ENCODE data around the gene SERPINA6.

The SERPINA6 gene

GRCh38 chr14:94313991-94314655 lies 9.0 kb downstream of the SERPINA6 start:
- no peak for DNase-seq (ENCODE audit: low spot score)
- no peak for TF ChIP-seq CTCF (IDR thresholded peaks at IDR 0.05)
- Histone ChIP-seq H3K4me3 (no peak overlapping the region), H3K27ac (no peak overlapping the region)

DNA sequence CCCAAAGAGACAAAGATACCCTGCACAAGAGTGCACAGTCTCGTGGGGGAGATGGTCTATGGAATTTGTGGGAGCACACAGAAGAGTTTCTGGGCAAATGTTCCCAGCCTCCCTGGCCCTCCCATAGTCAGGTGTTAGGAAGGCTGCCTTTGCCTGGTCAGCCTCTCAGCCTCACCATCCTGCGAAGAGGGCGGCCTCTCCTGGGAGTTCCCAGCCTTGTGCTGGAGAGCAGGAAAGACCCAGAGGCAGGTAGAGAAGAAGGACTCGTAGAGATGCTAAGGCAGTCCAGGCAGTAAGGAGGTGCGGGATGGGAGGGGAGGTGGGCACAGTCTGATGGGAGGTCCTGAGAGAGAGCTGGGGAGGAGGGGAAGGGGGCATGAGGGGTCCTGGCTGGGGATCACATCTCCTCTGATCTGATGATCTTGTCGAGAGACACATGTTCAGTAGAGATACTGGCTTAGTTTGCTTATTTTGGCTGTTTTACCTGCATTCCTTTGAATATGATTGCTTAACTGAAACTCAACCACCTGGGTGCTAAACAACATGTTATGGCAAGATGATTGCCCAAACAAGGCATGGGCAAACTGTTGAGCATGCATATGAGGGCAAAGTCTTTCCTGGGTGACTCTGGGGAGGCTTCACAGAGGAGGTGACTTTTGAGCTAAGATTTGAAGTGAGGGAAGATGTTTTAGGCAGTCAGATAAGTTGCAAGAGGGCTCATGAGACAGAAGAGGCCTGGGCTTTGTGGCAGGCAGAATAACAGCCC lies 10.5 kb downstream of the SERPINA6 start:
- TF ChIP-seq CTCF (IDR thresholded peaks at IDR 0.05), result no peak
- Histone ChIP-seq H3K27ac (no peak overlapping the region), H3K4me3 (no peak overlapping the region)
- DNase-seq (ENCODE audit: low spot score), result no peak

DNA sequence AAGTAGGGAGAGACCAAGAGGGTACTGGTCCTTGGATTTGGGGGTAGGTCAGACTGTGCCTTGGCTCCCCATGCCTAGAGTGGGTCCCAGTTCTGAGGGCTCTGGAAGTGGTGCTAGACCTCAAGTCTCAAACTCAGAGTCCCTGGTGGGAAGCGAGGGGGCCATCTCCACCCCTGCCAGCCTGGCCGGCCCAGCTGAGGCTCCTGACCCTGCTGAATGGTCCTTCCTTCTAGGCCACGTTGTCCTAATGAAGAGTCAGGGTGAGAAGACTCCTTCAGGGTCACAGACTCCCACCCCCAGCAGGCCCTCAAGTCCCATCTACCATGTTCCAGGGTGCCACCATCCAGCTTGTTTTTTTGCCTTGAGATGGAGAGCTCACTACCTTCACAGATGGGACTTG lies 12.9 kb downstream of the SERPINA6 start:
- no peak for DNase-seq (ENCODE audit: low spot score)
- Histone ChIP-seq H3K27ac (no peak overlapping the region), H3K4me3 (no peak overlapping the region)
- TF ChIP-seq CTCF (IDR thresholded peaks at IDR 0.05), result no peak

DNA sequence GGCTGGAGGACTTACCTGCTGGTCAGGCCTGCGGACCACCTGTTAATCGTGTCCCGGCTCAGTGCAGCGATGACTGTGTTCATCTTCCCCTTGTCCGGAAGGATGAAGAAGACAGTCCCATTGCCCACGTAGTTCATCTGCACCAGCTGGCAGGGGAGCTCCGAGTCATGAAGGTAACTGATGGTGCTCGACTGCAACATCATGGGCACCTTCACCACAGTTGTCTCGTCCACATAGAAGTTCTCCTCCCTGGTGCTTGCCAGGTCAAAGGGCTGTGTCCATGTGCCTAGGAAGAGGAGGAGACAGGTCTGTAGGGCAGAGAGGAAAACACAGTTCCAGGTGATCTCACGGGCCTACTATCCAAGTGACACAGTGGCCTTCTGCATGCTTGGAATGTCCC lies 13.4 kb downstream of the SERPINA6 start:
- Histone ChIP-seq H3K4me3 (no peak overlapping the region), H3K27ac (no peak overlapping the region)
- DNase-seq (ENCODE audit: low spot score), result no peak
- no peak for TF ChIP-seq CTCF (IDR thresholded peaks at IDR 0.05)

DNA sequence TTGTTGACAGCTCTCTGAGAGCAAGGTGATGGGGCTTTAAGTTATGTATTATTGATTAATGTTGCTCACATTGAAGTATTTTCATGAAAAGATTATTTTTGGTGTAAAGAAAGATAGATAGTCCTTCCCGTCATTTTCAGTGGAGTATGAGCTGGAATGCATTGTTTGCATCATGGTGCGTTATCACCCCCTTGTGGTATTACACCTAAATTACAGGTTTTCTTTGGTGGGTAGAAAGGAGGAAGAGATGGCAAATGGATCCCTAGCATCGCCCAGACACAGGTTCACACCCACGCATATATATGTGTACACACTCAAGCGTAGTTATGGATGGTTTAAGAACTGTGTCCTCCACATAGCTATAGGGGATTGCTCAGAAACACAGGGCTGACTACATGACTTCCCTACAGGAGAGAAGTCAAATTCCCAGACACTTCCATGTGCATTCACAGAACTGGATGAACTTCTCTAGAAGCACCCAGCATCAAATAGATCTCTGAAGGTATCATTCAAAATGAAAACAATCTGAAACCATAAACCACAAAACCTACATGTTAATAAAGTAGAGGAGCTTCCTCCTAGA lies 15.6 kb downstream of the SERPINA6 start:
- no peak for DNase-seq (ENCODE audit: low spot score)
- H3K27ac ChIP-seq, result no peak overlapping the region
- no peak for TF ChIP-seq CTCF (IDR thresholded peaks at IDR 0.05)
- H3K4me3 ChIP-seq, result no peak overlapping the region

GRCh38 chr14:94306047-94306978 lies 16.8 kb downstream of the SERPINA6 start:
- no peak for TF ChIP-seq CTCF (IDR thresholded peaks at IDR 0.05)
- no peak overlapping the region for H3K27ac ChIP-seq
- H3K4me3 ChIP-seq, result no peak overlapping the region
- no peak for DNase-seq (ENCODE audit: low spot score)
